Measurements from ENCODE around the gene ATG9A. TPM values are rescaled to one million over a fixed set of nuclear protein-coding genes. Genes with fewer than 3 reads are reported as not detected.

Gene ATG9A
- total RNA-seq, 2 experiments from 2014 or later, result 55.9 to 57.4 TPM

- ChIA-PET POLR2A (no interaction called here), CTCF (interaction anchor here (1.3 to 2.5 kb wide), 2 partner anchors 44 to 57 kb away, joined by 3 to 12 read pairs; no protein-coding TSS in a partner anchor)
These were observed 13.4 kb downstream of the ATG9A start for GRCh38 chr2:219215871-219216534.

GRCh38 chr2:219214786-219215185, 14.7 kb downstream of the ATG9A start:
- ChIA-PET CTCF (interaction anchor here (0.7 kb wide), 1 partner anchor 39 kb away, joined by 3 read pairs; no protein-coding TSS in a partner anchor), POLR2A (interaction anchor here (0.6 to 0.8 kb wide), 2 partner anchors 14 to 38 kb away, joined by 3 to 10 read pairs; partner anchors contain the start of gene TUBA4B)

GRCh38 chr2:219214141-219214540, 15.3 kb downstream of the ATG9A start:
- POLR2A ChIA-PET, result interaction anchor here (0.8 kb wide), 1 partner anchor 15 kb away, joined by 3 read pairs; no protein-coding TSS in a partner anchor
- CTCF ChIA-PET, result interaction anchor here (0.7 kb wide), 1 partner anchor 38 kb away, joined by 3 read pairs; no protein-coding TSS in a partner anchor

GRCh38 chr2:219213486-219214071, 15.9 kb downstream of the ATG9A start:
- POLR2A ChIA-PET, result no interaction called here
- CTCF ChIA-PET, result interaction anchor here (0.6 to 2.5 kb wide), 5 partner anchors 15 to 81 kb away, joined by 3 to 9 read pairs (median 5); no protein-coding TSS in a partner anchor

GRCh38 chr2:219213026-219213415, 16.4 kb downstream of the ATG9A start:
- CTCF ChIA-PET, result interaction anchor here (0.6 to 2.5 kb wide), 5 partner anchors 15 to 82 kb away, joined by 3 to 9 read pairs (median 5); no protein-coding TSS in a partner anchor
- POLR2A ChIA-PET, result no interaction called here

- POLR2A ChIA-PET, result interaction anchor here (0.6 to 1.4 kb wide), 4 partner anchors 34 to 67 kb away, joined by 3 to 4 read pairs (median 4); partner anchors contain the start of genes GLB1L, NHEJ1 and STK16
- CTCF ChIA-PET, result interaction anchor here (0.7 to 2.5 kb wide), 14 partner anchors 10 to 361 kb away, joined by 3 to 9 read pairs (median 3); partner anchors contain the start of genes OBSL1 and SLC23A3
These were observed 18.5 kb downstream of the ATG9A start for GRCh38 chr2:219210886-219211362.

- ChIA-PET CTCF (interaction anchor here (0.7 to 1.5 kb wide), 2 partner anchors 180 to 230 kb away, joined by 3 to 4 read pairs; no protein-coding TSS in a partner anchor), POLR2A (interaction anchor here (0.6 to 1.0 kb wide), 2 partner anchors 40 to 173 kb away, joined by 3 to 4 read pairs; no protein-coding TSS in a partner anchor)
These were observed 19.1 kb downstream of the ATG9A start for GRCh38 chr2:219210196-219210885.

GRCh38 chr2:219209236-219210195, 19.9 kb downstream of the ATG9A start:
- POLR2A ChIA-PET, result interaction anchor here (0.6 to 2.3 kb wide), 6 partner anchors 9 to 317 kb away, joined by 4 to 7 read pairs (median 4); partner anchors contain the start of gene ABCB6
- CTCF ChIA-PET, result interaction anchor here (0.9 to 1.9 kb wide), 3 partner anchors 8 to 49 kb away, joined by 5 to 9 read pairs (median 7); partner anchors contain the start of gene NHEJ1

GRCh38 chr2:219207884-219208740, 21.3 kb downstream of the ATG9A start:
- POLR2A ChIA-PET, result interaction anchor here (0.6 to 2.9 kb wide), 5 partner anchors 8 to 33 kb away, joined by 4 to 18 read pairs (median 7); partner anchors contain the start of genes ABCB6, ANKZF1, ATG9A and CNPPD1

GRCh38 chr2:219207134-219207883, 22.1 kb downstream of the ATG9A start:
- CTCF ChIA-PET, result interaction anchor here (1.1 to 1.9 kb wide), 4 partner anchors 10 to 88 kb away, joined by 5 to 9 read pairs (median 7); no protein-coding TSS in a partner anchor
- POLR2A ChIA-PET, result interaction anchor here (0.6 to 2.9 kb wide), 11 partner anchors 11 to 47 kb away, joined by 3 to 18 read pairs (median 7); partner anchors contain the start of genes ABCB6, ANKZF1, ATG9A and CNPPD1

More at GRCh38 chr2:219207884-219208740, 21.3 kb downstream of the ATG9A start:
- CTCF ChIA-PET, result interaction anchor here (0.6 to 1.9 kb wide), 4 partner anchors 9 to 48 kb away, joined by 3 to 9 read pairs (median 6); partner anchors contain the start of gene NHEJ1

- POLR2A ChIA-PET, result interaction anchor here (0.6 to 2.9 kb wide), 17 partner anchors 12 to 213 kb away, joined by 3 to 18 read pairs (median 6); partner anchors contain the start of genes ABCB6, ANKZF1, ATG9A and CNPPD1
- CTCF ChIA-PET, result interaction anchor here (0.6 to 1.4 kb wide), 10 partner anchors 11 to 148 kb away, joined by 3 to 7 read pairs (median 4); partner anchors contain the start of genes CNPPD1 and SLC23A3
These were observed 22.9 kb downstream of the ATG9A start, which contains the start of gene ZFAND2B for GRCh38 chr2:219206328-219207133. TSS of gene ZFAND2B (plus strand) at chr2:219206782. CDS start at chr2:219206988, 206 bp downstream.

- ChIA-PET CTCF (interaction anchor here (0.6 to 1.4 kb wide), 9 partner anchors 12 to 147 kb away, joined by 3 to 7 read pairs (median 4); partner anchors contain the start of genes CNPPD1 and SLC23A3), POLR2A (interaction anchor here (0.6 to 2.9 kb wide), 16 partner anchors 13 to 213 kb away, joined by 3 to 18 read pairs (median 6); partner anchors contain the start of genes ABCB6, ANKZF1, ATG9A and CNPPD1)
These were observed 23.5 kb downstream of the ATG9A start for GRCh38 chr2:219205981-219206327.

GRCh38 chr2:219205165-219205538, 24.3 kb downstream of the ATG9A start:
- ChIA-PET POLR2A (interaction anchor here (0.7 to 2.9 kb wide), 3 partner anchors 16 to 49 kb away, joined by 4 to 18 read pairs (median 4); partner anchors contain the start of genes ANKZF1, ATG9A and TUBA4A), CTCF (interaction anchor here (1.4 kb wide), 1 partner anchor 28 kb away, joined by 7 read pairs; the partner anchor contains the start of gene CNPPD1)

- POLR2A ChIA-PET, result interaction anchor here (0.7 kb wide), 2 partner anchors 49 to 638 kb away, joined by 4 to 5 read pairs; partner anchors contain the start of gene TUBA4A
These were observed 24.8 kb downstream of the ATG9A start for GRCh38 chr2:219204425-219205164.

More at GRCh38 chr2:219204425-219205164, 24.8 kb downstream of the ATG9A start:
- CTCF ChIA-PET, result interaction anchor here (2.2 kb wide), 1 partner anchor 90 kb away, joined by 6 read pairs; no protein-coding TSS in a partner anchor
